Adipocyte (in vitro differentiated cells): Measurements from ENCODE around the gene PARVB.
A peak's percentile ranks its signal among the peaks of the same experiment; 100 is the strongest.
"Not testable (repeated sequence)": the region's sequence is repeated elsewhere in the genome, so short reads cannot be mapped to it uniquely, and the experiment has no call there.

ENCODE experiments used
- DNase-seq: peaks from one replicate; pipeline ENCODE4 v3.0.0-alpha.2; 2015; ENCODE audit warnings: low read depth
- H3K27me3 ChIP-seq: replicated peaks from 2 replicates; pipeline ENCODE4 v1.7.0; 2013; ENCODE audit warnings: mild to moderate bottlenecking, low read length, moderate library complexity; ENCODE audit not compliant: control insufficient read depth, insufficient read depth
- H3K36me3 ChIP-seq: 2 replicates; pipeline ENCODE4 v1.7.0; 2013; ENCODE audit warnings: low read length, mild to moderate bottlenecking, moderate library complexity; ENCODE audit not compliant: control insufficient read depth, insufficient read depth, severe bottlenecking
- H3K4me1 ChIP-seq: 2 replicates; pipeline ENCODE4 v1.7.0; 2013; ENCODE audit warnings: mild to moderate bottlenecking, low read length, moderate library complexity; ENCODE audit not compliant: control insufficient read depth, insufficient read depth
- H3K4me3 ChIP-seq: 2 replicates; pipeline ENCODE4 v1.7.0; 2013; ENCODE audit warnings: mild to moderate bottlenecking, low read length, moderate library complexity
- H3K9ac ChIP-seq: 2 replicates; pipeline ENCODE4 v1.7.0; 2013; ENCODE audit warnings: mild to moderate bottlenecking, low read length, moderate library complexity
- H3K9me3 ChIP-seq: 2 replicates; pipeline ENCODE4 v1.7.0; 2013; ENCODE audit warnings: mild to moderate bottlenecking, low read length, moderate library complexity; ENCODE audit not compliant: control insufficient read depth

The PARVB gene

GRCh38 chr22:44016586-44016985, 7.5 kb upstream of the PARVB start:
- not testable (repeated sequence) for H3K27me3 ChIP-seq, H3K4me3 ChIP-seq, H3K9ac ChIP-seq, H3K36me3 ChIP-seq, H3K9me3 ChIP-seq, DNase-seq
- peaks cover 12% of the 10 kb centered on the region for H3K4me1 ChIP-seq

- no peaks in the 10 kb centered on the region for H3K27me3 ChIP-seq
- DNase-seq: no peak
- no peaks in the 10 kb centered on the region for H3K9me3 ChIP-seq
- H3K9ac ChIP-seq: no peak overlapping the region
- no peaks in the 10 kb centered on the region for H3K36me3 ChIP-seq
- peaks cover 19% of the 10 kb centered on the region for H3K4me1 ChIP-seq
- H3K4me3 ChIP-seq: no peak overlapping the region
These were observed 5.5 kb upstream of the PARVB start for GRCh38 chr22:44018594-44018993.

GRCh38 chr22:44019416-44019815, 4.7 kb upstream of the PARVB start:
- peaks cover 16% of the 10 kb centered on the region for H3K4me1 ChIP-seq
- H3K9me3 ChIP-seq: no peaks in the 10 kb centered on the region
- H3K27me3 ChIP-seq: no peaks in the 10 kb centered on the region
- H3K4me3 ChIP-seq: no peak overlapping the region
- no peaks in the 10 kb centered on the region for H3K36me3 ChIP-seq
- no peak for DNase-seq
- H3K9ac ChIP-seq: no peak overlapping the region

- DNase-seq: no peak
- Histone ChIP-seq H3K36me3 (no peaks in the 10 kb centered on the region), H3K9ac (no peak overlapping the region), H3K4me3 (no peak overlapping the region), H3K4me1 (peaks cover 14% of the 10 kb centered on the region), H3K9me3 (no peaks in the 10 kb centered on the region), H3K27me3 (no peaks in the 10 kb centered on the region)
These were observed 4.3 kb upstream of the PARVB start for GRCh38 chr22:44019846-44020245.

GRCh38 chr22:44020981-44021380, 3.1 kb upstream of the PARVB start:
- Histone ChIP-seq H3K27me3 (no peaks in the 10 kb centered on the region), H3K4me3 (no peak overlapping the region), H3K9ac (no peak overlapping the region), H3K9me3 (no peaks in the 10 kb centered on the region), H3K4me1 (peaks cover 19% of the 10 kb centered on the region), H3K36me3 (no peaks in the 10 kb centered on the region)
- no peak for DNase-seq

GRCh38 chr22:44023404-44024287, 456 bp upstream of the PARVB start:
- Histone ChIP-seq H3K4me3 (peak overlapping the region; percentile 87), H3K4me1 (peaks cover 19% of the 10 kb centered on the region), H3K36me3 (no peaks in the 10 kb centered on the region), H3K27me3 (no peaks in the 10 kb centered on the region), H3K9me3 (no peaks in the 10 kb centered on the region), H3K9ac (peak overlapping the region; percentile 96)
- peak; percentile 72 for DNase-seq

- Histone ChIP-seq H3K4me3 (peak overlapping the region; percentile 83), H3K36me3 (no peaks in the 10 kb centered on the region), H3K9me3 (no peaks in the 10 kb centered on the region), H3K9ac (peak overlapping the region; percentile 85), H3K4me1 (peaks cover 19% of the 10 kb centered on the region), H3K27me3 (no peaks in the 10 kb centered on the region)
- DNase-seq: no peak
These were observed 1.3 kb downstream of the PARVB start for GRCh38 chr22:44025171-44026065.

GRCh38 chr22:44026066-44026629, 2.0 kb downstream of the PARVB start:
- no peaks in the 10 kb centered on the region for H3K36me3 ChIP-seq
- DNase-seq: no peak
- no peak overlapping the region for H3K9ac ChIP-seq
- no peaks in the 10 kb centered on the region for H3K27me3 ChIP-seq
- H3K4me1 ChIP-seq: peaks cover 18% of the 10 kb centered on the region
- no peaks in the 10 kb centered on the region for H3K9me3 ChIP-seq
- H3K4me3 ChIP-seq: no peak overlapping the region

- Histone ChIP-seq H3K9me3 (no peaks in the 10 kb centered on the region), H3K27me3 (no peaks in the 10 kb centered on the region), H3K4me1 (peaks cover 18% of the 10 kb centered on the region), H3K9ac (no peak overlapping the region), H3K4me3 (no peak overlapping the region), H3K36me3 (no peaks in the 10 kb centered on the region)
- DNase-seq: no peak
These were observed 2.8 kb downstream of the PARVB start for GRCh38 chr22:44026630-44027511.

GRCh38 chr22:44028091-44028490, 4.0 kb downstream of the PARVB start:
- peaks cover 28% of the 10 kb centered on the region for H3K4me1 ChIP-seq
- H3K9ac ChIP-seq: no peak overlapping the region
- H3K4me3 ChIP-seq: no peak overlapping the region
- no peaks in the 10 kb centered on the region for H3K36me3 ChIP-seq
- no peak for DNase-seq
- no peaks in the 10 kb centered on the region for H3K27me3 ChIP-seq
- H3K9me3 ChIP-seq: no peaks in the 10 kb centered on the region
